GM18508 (cell line): ENCODE data around the gene GSDME.

ENCODE experiments used
- ATAC-seq: cut with Tn5 transposase; IDR thresholded peaks from one replicate; pipeline ENCODE4 v1.9.1; 2021; ENCODE audit warnings: moderate number of reproducible peaks; ENCODE audit not compliant: insufficient read depth, unreplicated experiment

Gene GSDME

DNA sequence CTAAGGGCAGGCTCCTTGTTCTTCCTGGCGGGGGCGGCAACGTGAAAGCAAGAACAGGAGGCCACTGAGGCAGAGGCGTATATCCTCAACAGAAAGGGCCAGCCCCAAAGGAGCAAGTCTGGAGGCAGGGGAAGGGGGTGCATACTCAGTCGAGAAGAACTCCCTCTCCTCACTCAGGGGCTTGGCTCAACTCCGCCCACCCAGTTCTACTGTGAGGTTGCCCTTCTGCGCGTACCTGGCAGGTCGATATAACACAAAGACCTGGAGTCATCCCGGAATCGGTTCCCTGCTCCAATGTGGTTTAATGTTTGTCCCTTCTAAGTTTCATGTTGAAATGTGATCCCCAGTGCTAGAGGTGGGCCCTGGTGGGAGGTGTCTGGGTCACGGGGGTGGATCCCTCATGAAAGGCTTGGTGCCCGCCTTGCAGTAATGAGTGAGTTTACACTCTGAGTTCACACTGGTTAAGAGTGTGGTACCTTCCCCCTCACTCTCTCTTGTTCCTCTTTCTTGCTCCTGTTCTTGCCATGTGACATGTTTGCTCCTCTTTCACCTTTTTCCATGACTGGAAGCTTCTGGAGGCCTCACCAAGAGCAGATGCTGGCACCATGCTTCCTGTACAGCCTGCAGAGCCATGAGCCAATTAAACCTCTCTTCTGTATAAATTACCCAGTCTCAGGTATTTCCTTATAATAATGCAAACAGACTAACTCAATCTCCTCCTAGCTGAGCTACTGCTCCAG lies 32.6 kb downstream of the GSDME start:
- no peak for ATAC-seq

DNA sequence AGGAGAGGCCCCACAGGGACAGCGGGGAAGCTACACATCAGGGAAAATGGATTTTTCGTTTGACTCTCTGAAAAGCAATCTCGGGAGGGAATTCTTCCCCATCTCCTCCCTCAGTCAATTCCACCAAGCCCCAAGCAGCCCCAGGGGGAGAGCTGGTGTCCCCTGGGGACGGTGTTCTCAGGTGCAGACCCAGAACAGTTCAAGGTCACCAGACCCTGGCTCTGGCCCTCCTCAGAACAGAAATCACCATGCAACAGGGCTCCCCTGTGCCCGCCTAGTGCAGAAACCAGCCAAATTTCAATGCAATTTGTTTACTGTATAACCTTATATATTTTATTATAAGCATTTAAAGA lies 34.1 kb downstream of the GSDME start:
- ATAC-seq: no peak

DNA sequence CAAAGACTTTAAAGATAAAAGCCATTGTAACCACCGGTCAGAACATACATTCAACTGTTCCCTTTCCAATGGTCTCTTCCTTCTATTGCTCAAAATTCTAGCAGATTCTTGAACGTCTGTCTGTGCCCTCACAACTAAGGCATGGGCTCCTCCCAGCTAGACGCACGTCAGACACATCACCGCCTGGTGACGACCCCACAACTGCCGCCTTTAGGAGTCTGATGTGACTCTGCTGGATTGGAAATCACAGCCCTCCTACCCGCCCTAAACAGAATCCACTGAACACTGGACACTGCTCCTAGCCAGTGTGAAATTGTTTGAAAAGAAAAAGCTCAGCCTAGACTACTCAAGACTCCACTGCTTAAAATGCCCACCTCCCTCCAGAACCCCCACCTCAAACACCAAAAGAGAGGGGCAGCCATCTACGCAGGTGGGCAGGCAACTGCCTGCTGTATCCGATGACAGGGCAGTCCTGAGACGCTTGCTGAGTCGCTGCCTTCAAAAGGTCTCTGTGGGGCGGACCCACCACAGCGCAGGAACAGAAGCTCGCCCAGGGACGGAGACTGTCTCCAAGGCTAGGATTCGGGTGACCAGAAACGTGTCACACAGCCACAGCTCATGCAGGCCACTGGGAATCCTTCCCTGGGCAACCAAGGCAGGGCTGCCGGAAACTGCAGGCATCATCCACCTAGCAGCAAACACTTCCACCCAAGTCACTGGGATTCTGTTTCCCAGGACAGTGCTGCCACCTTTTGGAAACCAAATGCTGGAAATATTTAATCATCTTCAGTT lies 34.7 kb downstream of the GSDME start:
- ATAC-seq: no peak

DNA sequence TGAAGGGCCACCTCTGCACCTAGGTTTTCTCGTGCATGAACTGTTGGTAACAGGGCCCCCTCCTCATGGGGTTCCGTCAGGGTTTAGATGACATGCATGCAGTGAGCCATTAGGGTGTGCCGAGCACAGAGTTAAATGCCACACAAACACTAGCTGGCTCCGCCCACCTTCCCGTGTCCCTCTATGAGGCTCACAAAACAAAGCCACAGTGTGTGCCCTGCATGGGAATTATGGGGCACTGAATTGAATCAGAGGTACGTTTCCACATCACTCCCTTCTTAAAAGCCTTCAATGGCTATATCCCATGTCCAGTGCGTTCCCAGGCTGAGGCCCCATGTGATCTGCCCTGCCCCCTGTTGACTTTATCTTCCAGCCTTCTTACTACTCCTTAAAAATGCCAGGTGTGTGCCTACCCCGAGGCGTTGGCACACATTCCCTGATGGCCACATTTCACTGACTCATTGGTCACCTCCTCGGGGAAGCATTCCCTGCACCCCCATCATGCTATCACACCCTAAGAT lies 35.7 kb downstream of the GSDME start:
- no peak for ATAC-seq

DNA sequence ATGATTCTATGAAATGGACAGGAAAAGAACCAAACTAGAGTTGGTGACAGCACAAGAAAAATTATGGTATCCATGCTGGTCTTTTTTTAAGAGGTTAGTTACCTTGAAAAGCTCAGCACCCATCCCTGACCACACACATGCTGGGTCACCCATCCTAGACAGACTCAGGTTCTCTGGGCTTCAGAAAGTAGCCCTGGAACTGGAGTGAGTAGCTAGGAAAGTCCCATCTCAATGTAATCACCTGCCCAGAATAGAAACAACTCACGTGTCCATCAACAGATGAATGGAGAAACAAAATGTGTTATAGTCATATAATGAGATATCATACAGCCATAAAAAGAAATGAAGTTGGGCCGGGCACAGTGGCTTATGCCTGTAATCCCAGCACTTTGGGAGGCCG lies 37.0 kb downstream of the GSDME start:
- ATAC-seq: no peak

DNA sequence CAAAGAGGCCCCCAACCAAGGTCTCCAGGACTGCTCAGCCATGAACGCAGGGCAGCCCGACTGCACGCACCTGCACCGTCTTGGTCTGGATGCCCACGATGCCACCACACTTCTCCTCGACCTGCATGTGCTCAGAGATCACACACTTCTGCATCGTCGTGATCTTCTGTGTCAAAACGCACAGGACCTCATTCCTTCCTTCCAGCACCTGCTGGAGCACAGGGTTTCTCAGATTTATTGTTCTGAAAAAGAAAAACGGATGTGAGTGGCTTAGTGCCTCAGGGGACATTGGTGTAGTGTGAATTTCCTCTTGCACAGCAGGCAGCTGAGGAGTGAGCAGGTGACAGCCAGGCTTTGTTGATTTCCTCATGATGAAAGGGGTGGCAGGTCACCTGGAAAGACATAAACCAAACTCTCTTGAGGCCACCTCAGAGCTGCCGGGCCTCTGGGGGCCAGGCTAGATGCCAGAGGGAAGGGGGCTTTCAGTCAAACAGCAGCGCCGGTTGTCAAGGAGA lies 38.2 kb downstream of the GSDME start:
- ATAC-seq: peak; percentile 53

DNA sequence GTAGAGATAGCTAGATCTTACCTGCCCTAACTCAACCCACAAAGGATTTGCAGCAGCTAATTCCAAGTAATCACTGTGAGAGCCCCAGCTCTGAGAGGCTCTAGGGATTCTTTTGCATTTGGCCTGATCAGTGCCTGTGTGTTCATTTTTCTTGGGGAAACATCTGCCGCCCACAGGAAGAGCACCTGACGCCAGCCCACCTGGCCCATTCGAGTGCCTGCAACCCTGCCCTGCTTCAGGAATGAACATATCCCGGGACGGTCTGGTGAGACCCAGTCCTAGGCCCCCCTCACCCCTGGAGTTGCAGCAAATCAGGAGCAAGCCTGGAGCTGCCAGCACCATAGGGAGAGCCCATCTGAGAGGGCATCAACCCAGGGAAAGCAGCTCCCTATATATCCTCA lies 38.8 kb downstream of the GSDME start:
- no peak for ATAC-seq

DNA sequence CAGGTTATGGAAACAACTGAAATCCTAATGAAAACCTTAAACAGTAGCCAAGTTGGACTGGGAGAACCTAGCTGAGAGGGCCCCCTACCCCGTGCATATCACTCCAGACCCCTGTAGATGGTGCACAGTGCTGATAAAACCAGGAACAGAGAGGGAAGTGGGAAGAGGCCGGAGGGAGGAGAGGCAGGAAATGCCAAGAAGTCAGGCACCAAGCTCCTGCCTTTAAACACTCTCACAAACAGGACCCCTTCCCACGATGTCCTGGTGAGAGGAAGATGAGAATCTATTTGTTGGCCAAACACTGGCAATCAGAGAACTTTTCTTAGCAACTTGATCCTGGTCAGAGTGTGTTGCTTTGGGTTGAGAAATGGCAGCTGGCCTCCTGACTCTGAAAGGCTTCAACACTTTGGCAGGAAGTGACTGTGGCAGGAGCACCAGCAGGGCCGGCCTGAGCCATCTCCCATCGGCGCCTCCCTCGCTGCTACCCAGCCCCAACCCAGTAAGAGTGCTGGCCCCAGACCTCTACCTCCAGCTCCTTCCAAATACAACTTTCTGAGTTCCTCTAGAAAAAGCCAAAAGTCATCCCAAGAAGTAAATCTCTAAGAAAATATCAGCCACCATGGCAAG lies 39.5 kb downstream of the GSDME start:
- no peak for ATAC-seq

DNA sequence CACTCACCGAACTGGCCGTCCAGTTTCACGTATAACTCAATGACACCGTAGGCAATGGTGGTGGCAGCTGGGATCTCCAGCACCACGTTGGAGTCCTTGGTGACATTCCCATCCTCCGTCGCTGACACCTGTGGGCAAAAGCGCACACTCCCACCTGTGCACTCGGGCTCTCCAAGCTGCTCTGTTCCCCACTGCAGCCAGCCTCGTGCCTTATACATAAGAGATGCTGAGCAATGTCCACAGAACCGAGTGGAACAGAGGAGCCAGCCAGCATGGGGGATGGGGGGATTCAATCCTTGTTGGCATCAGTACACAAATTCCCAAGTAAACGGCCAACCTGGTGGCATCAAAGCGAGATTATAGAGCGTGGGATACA lies 40.0 kb downstream of the GSDME start:
- no peak for ATAC-seq

DNA sequence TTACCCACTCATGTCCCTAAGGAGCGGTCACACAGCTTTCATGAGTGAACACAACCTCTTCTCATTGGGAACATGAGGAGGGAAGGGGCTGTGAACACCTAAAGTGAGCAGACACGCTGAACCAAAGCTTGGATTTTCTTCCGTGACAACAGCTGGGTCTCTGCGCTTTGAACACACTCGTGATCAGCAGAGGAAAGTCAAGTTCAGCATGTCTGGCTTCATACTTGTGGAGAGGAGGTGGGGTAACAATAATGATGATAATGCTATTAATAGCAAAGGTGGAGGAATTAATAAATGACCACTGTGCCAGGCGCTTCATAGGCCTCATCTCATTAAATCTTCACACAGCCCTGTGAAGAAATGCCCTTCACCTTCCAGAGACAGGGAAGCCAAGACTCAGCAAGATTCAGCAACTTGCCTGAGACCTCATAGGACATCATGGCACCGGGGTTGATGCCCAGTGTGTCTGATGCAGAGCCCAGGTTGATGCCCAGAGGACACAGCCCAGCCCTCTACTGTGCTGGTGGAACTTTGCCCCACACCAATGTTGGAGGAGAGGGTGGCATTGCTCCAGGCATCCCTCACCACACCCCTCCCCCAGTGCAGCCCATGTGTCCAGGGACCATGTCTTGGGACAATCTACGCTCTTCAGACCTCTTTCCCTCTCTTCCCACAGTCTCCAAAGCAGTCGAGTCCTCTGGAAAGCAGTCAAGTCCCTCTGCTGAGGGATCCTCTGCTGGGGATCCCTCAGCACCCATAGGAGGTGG lies 40.6 kb downstream of the GSDME start:
- no peak for ATAC-seq

DNA sequence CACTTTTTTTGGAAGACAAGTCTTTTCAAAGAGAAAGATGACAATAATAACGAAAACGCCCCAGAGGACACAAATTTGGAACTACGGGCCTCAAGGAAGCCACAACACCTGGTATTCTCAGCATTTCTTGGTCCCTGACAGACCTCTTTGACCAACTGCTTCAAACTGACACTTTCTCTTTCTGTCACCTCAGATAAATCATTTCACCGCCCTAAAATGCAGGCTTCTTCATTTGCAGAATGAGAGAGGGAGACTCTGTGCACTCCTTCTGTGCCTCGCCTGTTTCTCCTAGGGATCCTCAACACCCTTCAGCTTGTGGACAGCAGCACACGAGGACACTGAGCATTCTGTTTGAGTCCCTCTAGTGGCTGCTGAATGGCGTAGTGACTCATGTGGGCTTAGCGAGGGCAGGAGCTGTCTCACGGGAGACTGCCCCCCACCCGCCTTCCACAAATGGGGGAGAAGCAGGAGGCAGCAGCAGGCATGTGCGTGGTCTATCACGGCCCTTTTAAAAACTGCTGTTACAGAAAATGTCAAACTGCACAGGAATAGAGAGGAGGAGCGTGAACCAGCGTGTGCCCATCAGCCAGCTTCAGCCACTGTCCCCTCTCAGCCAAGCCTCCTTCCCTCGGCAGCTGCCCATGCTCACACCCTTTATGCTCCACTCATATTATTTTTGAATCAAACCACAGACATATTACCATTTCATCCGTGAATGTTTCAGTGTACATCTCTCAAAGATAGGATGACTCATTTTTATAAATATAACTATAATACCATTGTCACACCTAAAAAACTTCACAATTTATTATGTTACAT lies 41.4 kb downstream of the GSDME start:
- ATAC-seq: peak; percentile 42

DNA sequence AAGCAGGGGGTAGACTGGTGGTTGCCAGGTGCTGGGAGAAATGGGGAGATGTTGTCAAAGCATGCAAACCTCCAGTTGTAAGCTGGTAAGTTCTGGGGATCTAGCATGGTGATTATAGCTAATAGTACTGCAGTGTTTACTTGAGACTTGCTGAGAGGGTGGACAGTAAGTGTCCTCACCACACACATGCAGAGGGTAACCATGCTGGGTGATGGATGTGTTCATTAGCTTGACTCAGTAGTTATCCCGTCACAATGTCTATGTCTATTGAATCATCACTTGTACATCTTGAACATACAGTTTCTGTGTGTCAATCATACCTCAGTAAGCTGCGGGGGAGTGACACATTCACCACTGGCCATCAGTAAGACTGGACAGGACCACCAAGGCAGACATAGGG lies 42.1 kb downstream of the GSDME start:
- ATAC-seq: no peak

DNA sequence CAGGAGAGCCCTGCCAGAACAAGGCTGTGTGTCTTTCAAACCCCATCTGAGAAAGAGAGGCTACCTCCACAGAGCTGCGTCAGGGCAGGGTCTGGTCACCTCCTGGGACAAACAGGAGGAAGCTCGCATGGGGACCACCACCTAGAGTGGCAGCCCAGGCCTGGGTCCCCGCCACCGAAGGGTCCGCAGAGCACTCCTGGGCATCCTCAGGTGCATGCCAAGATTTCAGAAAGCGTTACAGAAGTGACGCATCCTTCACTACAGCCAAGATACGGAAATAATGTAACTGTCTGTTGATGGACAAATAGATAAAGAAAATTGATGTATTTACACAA lies 42.6 kb downstream of the GSDME start:
- ATAC-seq: no peak

DNA sequence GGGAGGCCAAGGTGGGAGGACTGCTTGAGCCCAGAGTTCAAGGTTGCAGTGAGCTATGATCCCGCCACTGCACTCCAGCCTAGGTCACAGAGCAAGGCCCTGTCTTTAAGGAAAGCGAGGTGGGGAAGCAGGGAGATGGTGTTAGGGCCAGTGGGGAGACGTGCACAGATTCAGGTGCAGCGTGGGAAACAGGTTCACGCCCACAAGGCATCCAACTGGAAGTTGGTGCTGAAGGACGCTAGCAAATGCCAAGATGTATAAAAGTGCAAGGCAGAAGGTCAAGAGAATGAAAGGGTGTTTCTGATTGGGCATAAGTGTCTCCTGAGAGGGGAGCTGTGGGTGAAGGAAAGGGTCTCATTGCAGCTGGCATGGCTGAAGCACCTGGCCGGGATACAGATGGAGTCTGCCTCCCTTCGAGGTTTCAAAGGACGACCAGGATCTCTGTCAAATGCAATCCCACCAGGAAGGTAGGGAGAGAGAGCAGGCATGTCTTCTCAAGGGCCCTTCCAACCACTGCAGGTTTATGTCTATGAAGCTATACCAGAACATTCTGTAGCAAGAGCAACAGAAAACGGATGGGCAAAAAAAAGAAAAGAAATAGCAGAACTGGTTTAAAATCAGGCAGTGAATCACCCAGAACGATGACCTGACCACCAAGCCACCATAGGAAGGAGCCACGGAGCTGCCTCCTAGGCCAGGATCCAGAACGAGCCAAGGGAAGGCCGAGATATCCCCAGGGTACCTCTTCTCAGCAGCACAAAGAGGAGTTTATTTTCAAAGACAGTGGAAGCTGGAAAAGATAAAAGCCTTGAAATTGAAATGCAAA lies 43.2 kb downstream of the GSDME start:
- no peak for ATAC-seq

DNA sequence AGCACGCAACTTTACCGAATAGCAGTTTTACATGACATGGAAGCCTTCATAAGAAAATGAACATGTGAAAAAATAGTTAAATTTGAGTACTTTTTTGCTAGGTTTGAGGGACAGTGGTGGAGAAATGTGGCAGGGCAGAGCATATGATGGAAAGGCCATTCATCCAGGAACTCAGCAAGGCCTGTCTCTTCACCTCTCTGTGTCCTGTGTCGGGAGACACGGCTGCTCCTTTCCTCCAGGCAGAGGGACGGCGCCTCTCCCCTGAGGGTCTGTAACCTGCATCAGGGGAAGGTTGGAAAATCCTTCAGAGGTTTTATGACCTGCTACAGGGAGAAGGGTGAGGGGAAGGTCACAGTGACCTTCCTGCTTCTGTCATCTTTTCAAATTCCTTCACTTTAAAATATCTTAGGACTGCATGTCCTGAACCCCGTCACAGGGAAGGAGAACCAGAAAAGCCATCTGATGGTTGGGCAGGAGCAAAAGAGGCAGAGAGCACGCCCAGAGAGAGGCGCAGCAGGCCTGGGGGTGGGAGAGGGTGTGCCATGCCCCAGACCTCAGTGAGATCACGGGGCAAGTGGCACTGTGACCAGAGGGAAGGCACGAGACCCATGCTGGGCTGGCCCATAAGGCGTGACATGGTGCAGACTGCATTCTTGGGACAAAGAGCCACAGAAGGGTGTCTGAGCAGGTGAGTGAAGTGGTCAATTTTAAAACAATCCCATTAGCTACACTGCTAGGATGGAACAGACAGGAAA lies 44.0 kb downstream of the GSDME start:
- ATAC-seq: no peak

DNA sequence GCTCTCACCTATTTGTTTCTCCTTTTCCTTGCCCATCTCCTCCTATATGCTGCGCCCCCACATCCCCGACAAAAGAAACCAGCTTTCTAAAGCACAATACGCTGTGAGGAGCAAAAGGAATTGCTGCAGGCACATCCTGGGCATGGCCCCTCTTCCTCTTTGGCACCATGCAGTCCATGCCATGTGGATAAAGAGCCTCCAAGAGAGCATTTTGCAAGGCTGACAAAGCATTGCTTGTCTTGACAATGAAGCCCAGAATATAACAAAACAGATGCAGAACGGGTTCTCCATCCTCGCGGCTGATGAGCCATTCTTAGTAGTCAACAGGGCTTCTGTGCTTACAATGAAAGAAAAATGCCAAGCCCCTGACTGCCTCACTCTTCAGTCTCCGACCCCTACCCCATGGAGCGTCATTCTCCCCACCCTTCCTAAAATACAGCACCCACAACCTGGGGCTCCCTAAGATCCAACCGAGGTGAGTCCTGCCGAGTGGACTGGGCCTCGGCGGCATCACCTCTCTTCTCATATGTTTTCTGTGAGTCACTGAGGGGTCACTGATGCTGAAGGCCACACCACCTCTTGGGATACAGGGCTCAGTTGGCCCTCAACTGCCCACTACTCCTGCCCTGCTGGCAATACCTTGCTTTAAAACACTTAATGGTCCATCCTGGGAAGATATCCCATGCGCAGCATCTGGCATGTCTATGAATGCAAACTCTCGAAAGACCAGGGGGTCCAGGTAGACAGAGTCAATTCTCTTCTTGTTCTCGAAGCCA lies 47.5 kb downstream of the GSDME start:
- ATAC-seq: no peak

DNA sequence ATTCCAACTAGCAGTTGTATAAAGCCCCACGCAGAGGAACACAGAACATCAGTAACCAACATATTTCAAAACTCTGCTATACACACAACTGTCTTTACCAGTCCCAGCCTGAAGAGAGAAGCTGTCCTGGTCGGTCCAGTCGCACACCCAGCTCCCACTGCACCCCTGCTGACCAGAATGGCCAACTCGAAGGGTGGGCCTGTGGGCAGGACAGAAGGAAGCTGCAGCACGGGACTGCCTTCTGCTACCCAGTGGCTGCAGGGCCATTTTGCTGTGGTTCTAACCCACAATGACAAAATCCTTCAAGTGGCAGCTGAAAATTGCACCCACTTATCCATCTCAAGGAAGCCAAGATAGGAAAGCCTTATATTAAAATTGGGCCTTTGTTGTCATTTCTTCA lies 48.2 kb downstream of the GSDME start:
- ATAC-seq: no peak
